Thyroid gland (tissue), 4 donors: ENCODE data around the gene DNM1L. TPM values are rescaled to one million over a fixed set of nuclear protein-coding genes. Genes with fewer than 3 reads are reported as not detected.

ENCODE experiments used
- DNase-seq, 2 donors: peaks; one replicate each; pipeline ENCODE4 v3.0.0-alpha.2; 2019
- H3K27ac ChIP-seq, 3 donors: fragments of 200-600 bp; sonication (generic); 1 replicate in 2 of 3; 2 replicates in 1 of 3; pipeline ENCODE4 v1.5.1; 2016 to 2019; ENCODE audit warnings: mild to moderate bottlenecking in 1 of 3, moderate library complexity in 1 of 3
- H3K27me3 ChIP-seq: fragments of 200-600 bp; sonication (generic); one replicate; pipeline ENCODE4 v1.5.1; 2019
- H3K36me3 ChIP-seq, 2 donors: fragments of 200-600 bp; sonication (generic); one replicate each; pipeline ENCODE4 v1.5.1; 2016 to 2019
- H3K4me1 ChIP-seq, 2 donors: fragments of 200-600 bp; sonication (generic); one replicate each; pipeline ENCODE4 v1.5.1; 2017 to 2019
- H3K4me3 ChIP-seq, 3 donors: fragments of 200-600 bp; sonication (generic); replicated peaks in 1 of 3; 1 replicate in 2 of 3; 2 replicates in 1 of 3; pipeline ENCODE4 v1.5.1; 2016; ENCODE audit warnings: mild to moderate bottlenecking in 1 of 3
- H3K9me3 ChIP-seq: fragments of 200-600 bp; sonication (generic); one replicate; pipeline ENCODE4 v1.5.1; 2017
- CTCF ChIP-seq, 6 experiments: fragments of 200-600 bp in 3 of 6; fragments of 450-650 bp in 3 of 6; sonication (generic) in 3 of 6; IDR thresholded peaks; one replicate each; pipeline ENCODE4 v1.5.1; 2016 to 2019; ENCODE audit warnings: antibody characterized with exemption in 6 of 6, mild to moderate bottlenecking in 2 of 6, inconsistent platforms in 1 of 6, moderate library complexity in 1 of 6
- POLR2A ChIP-seq, 2 donors: fragments of 450-650 bp; IDR thresholded peaks; one replicate each; pipeline ENCODE4 v1.6.1; 2017; ENCODE audit warnings: antibody characterized with exemption in 2 of 2, mild to moderate bottlenecking in 2 of 2, moderate library complexity in 1 of 2
- WGBS, 2 donors: methylation state at CpG; one replicate each; pipeline ENCODE4 v1.1.5; 2017; 5-methylcytosine and 5-hydroxymethylcytosine counted together
- intact Hi-C: fragments of 100-400 bp; cut with DNase I; formaldehyde crosslinking; loops from one replicate; pipeline ENCODE4 v1.15.1; 2023
- total RNA-seq, 4 donors: library from RNA; depleted of rRNA; stranded (reverse); fragments of >200 nt; gene quantifications; one replicate each; pipeline ENCODE4 v1.2.3, GENCODE V29; 2016

The DNM1L gene
- total RNA-seq, 4 donors from 2014 or later: 49.7 to 93.7 (median 56.8) TPM

GRCh38 chr12:32776258-32776657 lies 97.2 kb downstream of the DNM1L start:
- H3K4me1 ChIP-seq: no peaks in the 10 kb centered on the region
- DNase-seq: no peak
- H3K27me3 ChIP-seq: no peaks in the 10 kb centered on the region
- no peak for TF ChIP-seq CTCF (IDR thresholded peaks at IDR 0.05)
- TF ChIP-seq POLR2A (IDR thresholded peaks at IDR 0.05): no peak
- H3K27ac ChIP-seq: no peak overlapping the region
- intact Hi-C loops: no loop called here
- H3K4me3 ChIP-seq: no peak overlapping the region
- no peaks in the 10 kb centered on the region for H3K9me3 ChIP-seq
- no peaks in the 10 kb centered on the region for H3K36me3 ChIP-seq
- 79 to 83% methylated on average over 4 of the region's 4 CpGs for WGBS, 2 donors

- Histone ChIP-seq H3K27me3 (no peaks in the 10 kb centered on the region), H3K9me3 (no peaks in the 10 kb centered on the region), H3K27ac (no peak overlapping the region), H3K36me3 (no peaks in the 10 kb centered on the region), H3K4me1 (no peaks in the 10 kb centered on the region), H3K4me3 (no peak overlapping the region)
- TF ChIP-seq CTCF (IDR thresholded peaks at IDR 0.05) (no peak), POLR2A (IDR thresholded peaks at IDR 0.05) (no peak)
- DNase-seq: no peak
- WGBS, 2 donors: 56 to 61% methylated on average over 5 of the region's 5 CpGs
- intact Hi-C loops: no loop called here
Observed at GRCh38 chr12:32777159-32777558, 98.1 kb downstream of the DNM1L start.

GRCh38 chr12:32777691-32778175 lies 98.6 kb downstream of the DNM1L start:
- no peak overlapping the region for H3K27ac ChIP-seq
- no peaks in the 10 kb centered on the region for H3K4me1 ChIP-seq
- no peak overlapping the region for H3K4me3 ChIP-seq
- no peak for DNase-seq
- no peaks in the 10 kb centered on the region for H3K36me3 ChIP-seq
- 59 to 62% methylated on average over 6 of the region's 6 CpGs for WGBS, 2 donors
- H3K27me3 ChIP-seq: no peaks in the 10 kb centered on the region
- H3K9me3 ChIP-seq: no peaks in the 10 kb centered on the region
- no peak for TF ChIP-seq CTCF (IDR thresholded peaks at IDR 0.05)
- TF ChIP-seq POLR2A (IDR thresholded peaks at IDR 0.05): no peak
- intact Hi-C loops: no loop called here

- Histone ChIP-seq H3K4me3 (no peak overlapping the region), H3K27me3 (no peaks in the 10 kb centered on the region), H3K9me3 (no peaks in the 10 kb centered on the region), H3K27ac (no peak overlapping the region), H3K36me3 (no peaks in the 10 kb centered on the region), H3K4me1 (no peaks in the 10 kb centered on the region)
- no peak for TF ChIP-seq CTCF (IDR thresholded peaks at IDR 0.05)
- TF ChIP-seq POLR2A (IDR thresholded peaks at IDR 0.05): no peak
- intact Hi-C loops: no loop called here
- DNase-seq: no peak
- whole genome bisulfite sequencing, 2 donors: 34 to 36% methylated on average over 1 of the region's 1 CpG
Observed at GRCh38 chr12:32780071-32780470, 101.0 kb downstream of the DNM1L start.

- Histone ChIP-seq H3K27me3 (no peaks in the 10 kb centered on the region), H3K36me3 (no peaks in the 10 kb centered on the region), H3K4me1 (no peaks in the 10 kb centered on the region), H3K27ac (no peak overlapping the region), H3K4me3 (no peak overlapping the region), H3K9me3 (no peaks in the 10 kb centered on the region)
- TF ChIP-seq CTCF (IDR thresholded peaks at IDR 0.05) (no peak), POLR2A (IDR thresholded peaks at IDR 0.05) (no peak)
- 61 to 73% methylated on average over 3 of the region's 3 CpGs for WGBS, 2 donors
- DNase-seq: no peak
- intact Hi-C loops: no loop called here
Observed at GRCh38 chr12:32783029-32783428, 103.9 kb downstream of the DNM1L start.
